Panc1 (cell line): ENCODE data around the gene SYNPR. TPM values are rescaled to one million over a fixed set of nuclear protein-coding genes. Genes with fewer than 3 reads are reported as not detected.

ENCODE experiments used
- ATAC-seq: fragments of 200-7000 bp; cut with Tn5 transposase; 2 replicates; pipeline ENCODE4 v1.9.1; 2020; ENCODE audit warnings: mild to moderate bottlenecking, moderate library complexity
- BruUV-seq: library from RNA; stranded (reverse); fragments of 400-500 nt; replicated peaks from 2 replicates; lab custom pipeline; 2021; lab: Mats Ljungman, UMichigan
- CTCF ChIA-PET: fragments of 300-600 bp; sonication (Branson Sonifier 250); formaldehyde crosslinking; loops from one replicate; lab custom pipeline; 2022; ENCODE audit warnings: antibody characterized with exemption; lab: Charles Lee
- POLR2A ChIA-PET: fragments of 300-600 bp; sonication (Branson Sonifier 250); formaldehyde crosslinking; loops from one replicate; lab custom pipeline; 2022; ENCODE audit warnings: antibody characterized with exemption; lab: Charles Lee
- DNase-seq: peaks from one replicate; pipeline ENCODE4 v3.0.0-alpha.2; 2010; ENCODE audit warnings: low read depth, low spot score
- H3K27ac ChIP-seq: 2 replicates; pipeline ENCODE4 v1.5.1; 2011; ENCODE audit warnings: mild to moderate bottlenecking, low read length, inconsistent platforms
- H3K27me3 ChIP-seq: fragments of 200-500 bp; sonication (Bioruptor generic); 2 replicates; pipeline ENCODE4 v1.6.0; 2014; ENCODE audit warnings: low read length, inconsistent platforms; ENCODE audit not compliant: control insufficient read depth, insufficient read depth
- H3K36me3 ChIP-seq: fragments of 200-500 bp; sonication (Bioruptor generic); 2 replicates; pipeline ENCODE4 v1.5.1; 2014; ENCODE audit warnings: inconsistent platforms, mild to moderate bottlenecking, low read length, moderate library complexity; ENCODE audit not compliant: control insufficient read depth, insufficient read depth
- H3K4me1 ChIP-seq: 2 replicates; pipeline ENCODE4 v1.5.1; 2011; ENCODE audit warnings: inconsistent platforms, mild to moderate bottlenecking, low read length, moderate library complexity; ENCODE audit not compliant: control insufficient read depth, insufficient read depth
- H3K4me3 ChIP-seq, 2 experiments: 2 replicates each; pipeline ENCODE4 v1.5.1; 2011 to 2012; ENCODE audit warnings: low read depth in 2 of 2, low read length in 2 of 2, mild to moderate bottlenecking in 2 of 2, inconsistent platforms in 1 of 2, moderate library complexity in 1 of 2
- H3K9me3 ChIP-seq: fragments of 200-500 bp; sonication (Bioruptor generic); 2 replicates; pipeline ENCODE4 v1.5.1; 2014; ENCODE audit warnings: low read depth, mild to moderate bottlenecking, inconsistent platforms, low read length, moderate library complexity; ENCODE audit not compliant: control insufficient read depth, insufficient read depth
- CTCF ChIP-seq: fragments of 450-650 bp; IDR thresholded peaks from 2 replicates; pipeline ENCODE4 v1.5.1; 2017; ENCODE audit warnings: mild to moderate bottlenecking
- POLR2AphosphoS5 ChIP-seq: IDR thresholded peaks from 2 replicates; pipeline ENCODE4 v1.6.1; 2012; ENCODE audit warnings: mild to moderate bottlenecking, low read depth, low read length, moderate library complexity
- REST ChIP-seq, 2 experiments: IDR thresholded peaks; 2 replicates each; pipeline ENCODE4 v1.6.1; 2011 to 2012; ENCODE audit warnings: low read depth in 2 of 2, control low read depth in 1 of 2, low read length in 1 of 2, mild to moderate bottlenecking in 1 of 2, moderate library complexity in 1 of 2; ENCODE audit not compliant: insufficient read depth in 1 of 2
- SIN3A ChIP-seq: IDR thresholded peaks from 2 replicates; pipeline ENCODE4 v1.6.1; 2012; ENCODE audit warnings: low read depth, mild to moderate bottlenecking, low read length, moderate library complexity, borderline replicate concordance; ENCODE audit not compliant: insufficient read depth
- TCF7L2 ChIP-seq: IDR thresholded peaks from 2 replicates; pipeline ENCODE4 v1.6.1; 2011; ENCODE audit warnings: mild to moderate bottlenecking, low read depth, low read length, inconsistent platforms
- in situ Hi-C: cut with HindIII; loops from 2 replicates; pipeline ENCODE4 v1.10.0; 2016; ENCODE audit warnings: low sequenced_read_pairs, low pct_unique_long_range_greater_than_20kb
- intact Hi-C: fragments of 100-400 bp; cut with micrococcal nuclease; formaldehyde crosslinking; loops from one replicate; pipeline ENCODE4 v1.10.0; 2022; ENCODE audit not compliant: unreplicated experiment
- total RNA-seq: library from RNA; stranded (reverse); gene quantifications from one replicate; pipeline ENCODE4 v1.2.1, GENCODE V29; 2021; ENCODE audit not compliant: unreplicated experiment

SYNPR gene
- total RNA-seq, 1 experiment from 2014 or later = not detected

- DNase-seq = no peak
- no peak overlapping the region for H3K4me3 ChIP-seq
- H3K27ac ChIP-seq = no peak overlapping the region
- ChIA-PET CTCF (no interaction called here), POLR2A (no interaction called here)
- H3K9me3 ChIP-seq = no peaks in the 10 kb centered on the region
- in situ Hi-C loops = no loop called here
- TF ChIP-seq CTCF = no peak
- BruUV-seq = no TSS peak
- no peaks in the 10 kb centered on the region for H3K36me3 ChIP-seq
- ATAC-seq = no peak
- H3K27me3 ChIP-seq = no peaks in the 10 kb centered on the region
- intact Hi-C loops = no loop called here
- no peaks in the 10 kb centered on the region for H3K4me1 ChIP-seq
Observed at GRCh38 chr3:63400246-63400860, 122.2 kb downstream of the SYNPR start.

GRCh38 chr3:63405882-63406281 lies 127.8 kb downstream of the SYNPR start:
- CTCF ChIA-PET = no interaction called here
- no peak for ATAC-seq

More at GRCh38 chr3:63405882-63406281, 127.8 kb downstream of the SYNPR start:
- no peak overlapping the region for H3K4me3 ChIP-seq
- POLR2A ChIA-PET = no interaction called here
- BruUV-seq = no TSS peak
- H3K4me1 ChIP-seq = no peaks in the 10 kb centered on the region
- no peaks in the 10 kb centered on the region for H3K27me3 ChIP-seq
- no peak overlapping the region for H3K27ac ChIP-seq
- in situ Hi-C loops (no loop called here), intact Hi-C loops (no loop called here)
- H3K9me3 ChIP-seq = no peaks in the 10 kb centered on the region
- no peak for DNase-seq
- TF ChIP-seq TCF7L2 (no peak), SIN3A (no peak), POLR2AphosphoS5 (no peak), CTCF (no peak), REST (IDR thresholded peaks at IDR 0.05; ENCODE audit: insufficient read depth in 1 of 2, low read depth in 2 of 2, low read length in 1 of 2) (no peak)
- H3K36me3 ChIP-seq = no peaks in the 10 kb centered on the region
